SK-N-SH treated with all-trans-retinoic acid at 6 μM for 48 hours (cell line): ENCODE measurements around the gene MMP23B.

ENCODE experiments used
- ATAC-seq: fragments of 200-7000 bp; cut with Tn5 transposase; 3 replicates; pipeline ENCODE4 v1.9.1; 2020; ENCODE audit warnings: mild to moderate bottlenecking, moderate library complexity
- ARNTL ChIP-seq: fragments of 450-650 bp; formaldehyde crosslinking; IDR thresholded peaks from 2 replicates; pipeline ENCODE4 v1.5.0; 2020; ENCODE audit warnings: low read depth, mild to moderate bottlenecking, moderate library complexity, borderline replicate concordance
- BACH2 ChIP-seq: fragments of 250-450 bp; sonication (Bioruptor Pico); IDR thresholded peaks from 2 replicates; pipeline ENCODE4 v1.9.0; 2021; ENCODE audit warnings: mild to moderate bottlenecking, borderline replicate concordance
- CREB5 ChIP-seq: fragments of 250-450 bp; sonication (Bioruptor Pico); IDR thresholded peaks from 2 replicates; pipeline ENCODE4 v1.5.1; 2020; ENCODE audit warnings: low read depth, mild to moderate bottlenecking, moderate library complexity
- ESRRG ChIP-seq: fragments of 250-450 bp; sonication (Bioruptor Pico); IDR thresholded peaks from 2 replicates; pipeline ENCODE4 v1.6.1; 2021; ENCODE audit warnings: mild to moderate bottlenecking
- GLIS3 ChIP-seq: fragments of 250-450 bp; sonication (Bioruptor Pico); IDR thresholded peaks from 2 replicates; pipeline ENCODE4 v1.5.0; 2020; ENCODE audit warnings: mild to moderate bottlenecking, moderate library complexity
- ISL1 ChIP-seq: fragments of 250-450 bp; sonication (Bioruptor Pico); IDR thresholded peaks from 2 replicates; pipeline ENCODE4 v2.1.2; 2022; ENCODE audit warnings: mild to moderate bottlenecking, moderate library complexity
- OSR1 ChIP-seq: fragments of 250-450 bp; sonication (Bioruptor Pico); IDR thresholded peaks from 2 replicates; pipeline ENCODE4 v1.8.0; 2022; ENCODE audit warnings: moderate library complexity, mild to moderate bottlenecking, inconsistent platforms
- PATZ1 ChIP-seq: fragments of 250-450 bp; sonication (Bioruptor Pico); IDR thresholded peaks from 2 replicates; pipeline ENCODE4 v1.8.0; 2020; ENCODE audit warnings: mild to moderate bottlenecking, moderate library complexity, borderline replicate concordance
- POU6F1 ChIP-seq: fragments of 250-450 bp; sonication (Bioruptor Pico); IDR thresholded peaks from 2 replicates; pipeline ENCODE4 v1.8.0; 2021; ENCODE audit warnings: low read depth, mild to moderate bottlenecking, moderate library complexity, borderline replicate concordance
- PPARA ChIP-seq: fragments of 250-450 bp; sonication (Bioruptor Pico); IDR thresholded peaks from 2 replicates; pipeline ENCODE4 v1.5.0; 2020; ENCODE audit warnings: mild to moderate bottlenecking, borderline replicate concordance
- SNAI2 ChIP-seq: fragments of 250-450 bp; sonication (Bioruptor Pico); IDR thresholded peaks from 2 replicates; pipeline ENCODE4 v1.5.0; 2020; ENCODE audit warnings: mild to moderate bottlenecking, moderate library complexity
- TCF4 ChIP-seq: fragments of 250-450 bp; sonication (Bioruptor Pico); IDR thresholded peaks from 2 replicates; pipeline ENCODE4 v1.8.0; 2021; ENCODE audit warnings: mild to moderate bottlenecking, moderate library complexity, borderline replicate concordance
- TSHZ2 ChIP-seq: fragments of 250-450 bp; sonication (Bioruptor Pico); IDR thresholded peaks from 2 replicates; pipeline ENCODE4 v1.5.0; 2020; ENCODE audit warnings: mild to moderate bottlenecking, moderate library complexity
- ZC3H10 ChIP-seq: fragments of 250-450 bp; sonication (Bioruptor Pico); IDR thresholded peaks from 2 replicates; pipeline ENCODE4 v1.5.1; 2021; ENCODE audit warnings: mild to moderate bottlenecking, moderate library complexity
- ZFP30 ChIP-seq: fragments of 450-650 bp; formaldehyde crosslinking; IDR thresholded peaks from 2 replicates; pipeline ENCODE4 v1.5.0; 2022; ENCODE audit warnings: mild to moderate bottlenecking, moderate library complexity
- ZNF565 ChIP-seq: fragments of 450-650 bp; formaldehyde crosslinking; conservative IDR thresholded peaks from 2 replicates; pipeline ENCODE4 v1.5.0; 2020; ENCODE audit warnings: low read depth, mild to moderate bottlenecking, moderate library complexity
- ZNF8 ChIP-seq: fragments of 450-650 bp; formaldehyde crosslinking; IDR thresholded peaks from 2 replicates; pipeline ENCODE4 v1.5.0; 2020; ENCODE audit warnings: mild to moderate bottlenecking, moderate library complexity

Gene MMP23B

GRCh38 chr1:1617516-1617915 is 14.5 kb upstream of the MMP23B start (continued):
- no peak for TF ChIP-seq TSHZ2 (CRISPR knock-in tag)

GRCh38 chr1:1617925-1618324 is 14.0 kb upstream of the MMP23B start:
- ATAC-seq = no peak
- no peak for TF ChIP-seq ZNF8 (CRISPR knock-in tag)
- no peak for TF ChIP-seq TCF4 (CRISPR knock-in tag)
- no peak for TF ChIP-seq TSHZ2 (CRISPR knock-in tag)
- TF ChIP-seq POU6F1 (CRISPR knock-in tag) = no peak
- no peak for TF ChIP-seq ARNTL
- no peak for TF ChIP-seq PATZ1
- TF ChIP-seq BACH2 (CRISPR knock-in tag) = no peak
- TF ChIP-seq ZNF565 (CRISPR knock-in tag) = no peak
- no peak for TF ChIP-seq CREB5 (CRISPR knock-in tag)
- TF ChIP-seq GLIS3 (CRISPR knock-in tag) = no peak
- TF ChIP-seq ESRRG (CRISPR knock-in tag) = no peak
- TF ChIP-seq ZFP30 (CRISPR knock-in tag) = no peak

- TF ChIP-seq POU6F1 (CRISPR knock-in tag) (no peak), SNAI2 (CRISPR knock-in tag) (no peak), OSR1 (CRISPR knock-in tag) (no peak), PATZ1 (no peak), ISL1 (CRISPR knock-in tag) (no peak), ARNTL (no peak), ESRRG (CRISPR knock-in tag) (no peak), PPARA (CRISPR knock-in tag) (no peak), ZNF565 (CRISPR knock-in tag) (no peak), ZC3H10 (CRISPR knock-in tag) (no peak)
- ATAC-seq = no peak
These were observed 13.4 kb upstream of the MMP23B start for GRCh38 chr1:1618396-1619068.
